Measurements from ENCODE around the gene HS6ST2. TPM values are rescaled to one million over a fixed set of nuclear protein-coding genes. Genes with fewer than 3 reads are reported as not detected.

HS6ST2 gene
- total RNA-seq, 1 experiment from 2014 or later: 24.6 TPM

DNA sequence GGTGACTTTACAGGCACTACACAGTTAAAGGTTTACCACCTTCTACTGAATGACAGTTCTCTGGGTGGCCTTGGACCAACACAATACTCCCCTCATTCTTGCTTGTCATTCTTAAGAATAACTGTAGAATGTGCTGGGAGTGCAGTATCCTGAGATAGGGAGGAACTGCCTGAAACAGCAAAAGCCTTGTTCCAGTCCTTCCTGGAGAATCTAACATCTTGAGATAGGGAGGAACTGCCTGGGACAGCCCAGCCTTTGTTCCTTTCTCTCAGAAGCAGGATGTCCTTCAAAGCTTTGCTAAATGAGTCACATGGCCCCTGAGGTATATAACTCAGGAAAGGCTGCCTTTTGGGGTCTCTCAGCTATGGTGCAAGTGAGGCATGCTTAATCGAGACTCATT lies 323.9 kb downstream of the HS6ST2 start:
- Histone ChIP-seq H2AFZ (ENCODE audit: low read depth, low read length, poor library complexity, severe bottlenecking) (no peak overlapping the region), H3K9me2 (ENCODE audit: insufficient read depth) (no peaks in the 10 kb centered on the region), H3K4me3 (replicated peaks in 1 of 2; ENCODE audit: low read depth in 1 of 2, low read length in 2 of 2) (no peak overlapping the region), H3K36me3 (ENCODE audit: control insufficient read depth in 1 of 2, insufficient read depth in 2 of 2, low read length in 2 of 2) (no peaks in the 10 kb centered on the region), H3K4me2 (ENCODE audit: low read length) (no peak overlapping the region), H3K4me1 (ENCODE audit: control insufficient read depth in 1 of 2, insufficient read depth in 2 of 2, low read length in 2 of 2) (no peaks in the 10 kb centered on the region), H4K20me1 (ENCODE audit: insufficient read depth) (no peaks in the 10 kb centered on the region), H3K79me2 (ENCODE audit: insufficient read depth, low read length) (no peaks in the 10 kb centered on the region), H3K9ac (ENCODE audit: low read length) (no peak overlapping the region), H3K27ac (ENCODE audit: low read depth, low read length) (no peak overlapping the region), H3K9me3 (ENCODE audit: control insufficient read depth in 1 of 2, insufficient read depth in 1 of 2, low read depth in 1 of 2, low read length in 2 of 2) (no peaks in the 10 kb centered on the region), H3K27me3 (ENCODE audit: insufficient read depth, low read length) (no peaks in the 10 kb centered on the region)
- intact Hi-C loops (cut with micrococcal nuclease): loop anchor here (5.0 kb wide), 1 partner anchor 792 kb away; no protein-coding TSS in a partner anchor
- TF ChIP-seq YY1 (IDR thresholded peaks at IDR 0.05; ENCODE audit: extremely low read depth, insufficient replicate concordance, low read depth, low read length) (no peak), SRF (IDR thresholded peaks at IDR 0.05; ENCODE audit: low read depth) (no peak), TCF7L2 (IDR thresholded peaks at IDR 0.05; ENCODE audit: borderline replicate concordance, extremely low read depth, insufficient read depth, insufficient read length) (no peak), REST (IDR thresholded peaks at IDR 0.05; ENCODE audit: low read depth) (no peak), EGR1 (IDR thresholded peaks at IDR 0.05; ENCODE audit: low read depth) (no peak), JUND (IDR thresholded peaks at IDR 0.05) (no peak), FOSL1 (IDR thresholded peaks at IDR 0.05; ENCODE audit: low read depth) (no peak), POLR2AphosphoS5 (IDR thresholded peaks at IDR 0.05; ENCODE audit: low read depth, low read length) (no peak), POLR2A (IDR thresholded peaks at IDR 0.05; ENCODE audit: borderline replicate concordance, extremely low read depth, insufficient read depth, insufficient read length) (no peak), ZNF274 (IDR thresholded peaks at IDR 0.05; ENCODE audit: low read depth, low read length) (no peak), SP1 (IDR thresholded peaks at IDR 0.05; ENCODE audit: low read depth) (no peak), ELF1 (IDR thresholded peaks at IDR 0.05; ENCODE audit: borderline replicate concordance, low read depth) (no peak), SIN3A (IDR thresholded peaks at IDR 0.05; ENCODE audit: low read depth) (no peak), MAX (IDR thresholded peaks at IDR 0.05) (no peak), CEBPB (IDR thresholded peaks at IDR 0.05; ENCODE audit: low read depth) (no peak), ZFX (IDR thresholded peaks at IDR 0.05) (no peak)
- TF ChIP-seq, protein P1, sequence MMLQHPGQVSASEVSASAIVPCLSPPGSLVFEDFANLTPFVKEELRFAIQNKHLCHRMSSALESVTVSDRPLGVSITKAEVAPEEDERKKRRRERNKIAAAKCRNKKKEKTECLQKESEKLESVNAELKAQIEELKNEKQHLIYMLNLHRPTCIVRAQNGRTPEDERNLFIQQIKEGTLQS (IDR thresholded peaks at IDR 0.05): no peak
- ChIA-PET POLR2A (no interaction called here), CTCF (no interaction called here), RAD21 (ENCODE audit: low non-redundant PET in 1 of 2, low total read pairs in 2 of 2, uncharacterized antibody in 2 of 2, unreplicated experiment in 2 of 2) (no interaction called here)
- DNase-seq (ENCODE audit: low read depth, low spot score): no peak
- ATAC-seq: no peak
- BruUV-seq (replicated peaks): no TSS peak

Measured in HCT116 (cell line).